Measurements from ENCODE around the gene KRTAP12-2. TPM values are rescaled to one million over a fixed set of nuclear protein-coding genes. Genes with fewer than 3 reads are reported as not detected.

KRTAP12-2 gene
- total RNA-seq, 2 donors from 2014 or later, result not detected

- no peaks in the 10 kb centered on the region for H3K9me3 Mint-ChIP-seq
- peaks cover 45 to 50% of the 10 kb centered on the region in 2 donors for H3K27me3 Mint-ChIP-seq
- H3K4me1 Mint-ChIP-seq (ENCODE audit: low read depth in 2 of 2), result peaks cover 5 to 13% of the 10 kb centered on the region in 2 donors
- DNase-seq (ENCODE audit: low spot score) (peak; percentile 38), ATAC-seq (no peak)
- no peak overlapping the region for H3K4me3 Mint-ChIP-seq
- H3K27ac Mint-ChIP-seq, result no peak overlapping the region
- H3K36me3 Mint-ChIP-seq, result peaks cover 9% of the 10 kb centered on the region
Measured at GRCh38 chr21:44706706-44707581, 40.2 kb upstream of the KRTAP12-2 start.

GRCh38 chr21:44706026-44706705 lies 39.4 kb upstream of the KRTAP12-2 start:
- Mint-ChIP-seq H3K27ac (no peak overlapping the region), H3K9me3 (no peaks in the 10 kb centered on the region), H3K4me3 (no peak overlapping the region), H3K4me1 (ENCODE audit: low read depth in 2 of 2) (peaks cover 5 to 13% of the 10 kb centered on the region in 2 donors), H3K36me3 (peaks cover 9% of the 10 kb centered on the region), H3K27me3 (peaks cover 49% of the 10 kb centered on the region in 2 donors)
- ATAC-seq (no peak), DNase-seq (ENCODE audit: low spot score) (peak; percentile 42)

- Mint-ChIP-seq H3K4me3 (no peak overlapping the region), H3K4me1 (ENCODE audit: low read depth in 2 of 2) (peaks cover 5 to 13% of the 10 kb centered on the region in 2 donors), H3K27ac (no peak overlapping the region), H3K27me3 (peaks cover 52 to 56% of the 10 kb centered on the region in 2 donors), H3K9me3 (no peaks in the 10 kb centered on the region), H3K36me3 (peaks cover 9% of the 10 kb centered on the region)
- ATAC-seq (no peak), DNase-seq (ENCODE audit: low spot score) (peak; percentile 18)
Measured at GRCh38 chr21:44704636-44705001, 37.9 kb upstream of the KRTAP12-2 start.

- DNase-seq (ENCODE audit: low spot score) (peak; percentile 38), ATAC-seq (no peak)
- H3K36me3 Mint-ChIP-seq, result peaks cover 9% of the 10 kb centered on the region
- peaks cover 5 to 10% of the 10 kb centered on the region in 2 donors for H3K4me1 Mint-ChIP-seq (ENCODE audit: low read depth in 2 of 2)
- H3K9me3 Mint-ChIP-seq, result no peaks in the 10 kb centered on the region
- no peak overlapping the region for H3K4me3 Mint-ChIP-seq
- H3K27me3 Mint-ChIP-seq, result peaks cover 52 to 56% of the 10 kb centered on the region in 2 donors
- no peak overlapping the region for H3K27ac Mint-ChIP-seq
Measured at GRCh38 chr21:44703731-44704635, 37.3 kb upstream of the KRTAP12-2 start.

GRCh38 chr21:44702973-44703730 lies 36.4 kb upstream of the KRTAP12-2 start:
- Mint-ChIP-seq H3K27ac (no peak overlapping the region), H3K4me3 (no peak overlapping the region), H3K36me3 (peaks cover 9% of the 10 kb centered on the region), H3K27me3 (peaks cover 53 to 60% of the 10 kb centered on the region in 2 donors), H3K4me1 (ENCODE audit: low read depth in 2 of 2) (peaks cover 5 to 11% of the 10 kb centered on the region in 2 donors), H3K9me3 (no peaks in the 10 kb centered on the region)
- DNase-seq (ENCODE audit: low spot score) (peak; percentile 47), ATAC-seq (no peak)

GRCh38 chr21:44702111-44702972 lies 35.6 kb upstream of the KRTAP12-2 start:
- no peak overlapping the region for H3K27ac Mint-ChIP-seq
- H3K9me3 Mint-ChIP-seq, result no peaks in the 10 kb centered on the region
- peaks cover 5 to 18% of the 10 kb centered on the region in 2 donors for H3K4me1 Mint-ChIP-seq (ENCODE audit: low read depth in 2 of 2)
- H3K4me3 Mint-ChIP-seq, result no peak overlapping the region
- H3K27me3 Mint-ChIP-seq, result peaks cover 54 to 63% of the 10 kb centered on the region in 2 donors
- ATAC-seq (peak in 1 of 2 donors; percentile 30), DNase-seq (ENCODE audit: low spot score) (peak; percentile 48)
- peaks cover 9% of the 10 kb centered on the region for H3K36me3 Mint-ChIP-seq

- peaks cover 9% of the 10 kb centered on the region for H3K36me3 Mint-ChIP-seq
- no peak overlapping the region for H3K27ac Mint-ChIP-seq
- DNase-seq (ENCODE audit: low spot score) (peak; percentile 42), ATAC-seq (no peak)
- H3K9me3 Mint-ChIP-seq, result no peaks in the 10 kb centered on the region
- H3K4me1 Mint-ChIP-seq (ENCODE audit: low read depth in 2 of 2), result peaks cover 5 to 18% of the 10 kb centered on the region in 2 donors
- peaks cover 61 to 69% of the 10 kb centered on the region in 2 donors for H3K27me3 Mint-ChIP-seq
- H3K4me3 Mint-ChIP-seq, result no peak overlapping the region
Measured at GRCh38 chr21:44701541-44701940, 34.8 kb upstream of the KRTAP12-2 start.

- no peak for ATAC-seq
- H3K27me3 Mint-ChIP-seq, result peaks cover 66 to 73% of the 10 kb centered on the region in 2 donors
Measured at GRCh38 chr21:44701023-44701400, 34.3 kb upstream of the KRTAP12-2 start.

GRCh38 chr21:44700101-44701022 lies 33.6 kb upstream of the KRTAP12-2 start:
- Mint-ChIP-seq H3K4me1 (ENCODE audit: low read depth in 2 of 2) (peaks cover 0 to 11% of the 10 kb centered on the region in 2 donors), H3K4me3 (no peak overlapping the region), H3K27me3 (peaks cover 63 to 68% of the 10 kb centered on the region in 2 donors), H3K9me3 (no peaks in the 10 kb centered on the region), H3K27ac (no peak overlapping the region), H3K36me3 (peaks cover 4% of the 10 kb centered on the region)
- ATAC-seq, result no peak
- peak; percentile 58 for DNase-seq (ENCODE audit: low spot score)

More at GRCh38 chr21:44701023-44701400, 34.3 kb upstream of the KRTAP12-2 start:
- Mint-ChIP-seq H3K27ac (no peak overlapping the region), H3K4me3 (no peak overlapping the region), H3K4me1 (ENCODE audit: low read depth in 2 of 2) (peaks cover 4 to 15% of the 10 kb centered on the region in 2 donors), H3K9me3 (no peaks in the 10 kb centered on the region), H3K36me3 (peaks cover 9% of the 10 kb centered on the region)
- DNase-seq (ENCODE audit: low spot score), result peak; percentile 53

- H3K4me1 Mint-ChIP-seq (ENCODE audit: low read depth in 2 of 2), result peaks cover 0 to 11% of the 10 kb centered on the region in 2 donors
- no peaks in the 10 kb centered on the region for H3K36me3 Mint-ChIP-seq
- no peak overlapping the region for H3K27ac Mint-ChIP-seq
- H3K27me3 Mint-ChIP-seq, result peaks cover 60 to 63% of the 10 kb centered on the region in 2 donors
- H3K4me3 Mint-ChIP-seq, result no peak overlapping the region
- ATAC-seq (no peak), DNase-seq (ENCODE audit: low spot score) (peak; percentile 32)
- no peaks in the 10 kb centered on the region for H3K9me3 Mint-ChIP-seq
Measured at GRCh38 chr21:44699502-44700001, 32.8 kb upstream of the KRTAP12-2 start.

All from natural killer cell treated with Interleukin-12 subunit alpha and Interleukin-12 subunit beta and Interleukin-15 and Interleukin-18, amount 100 ng/mL, for 72 hours (primary cell).